B cell (primary cell): ENCODE data around the gene TNPO2. TPM values are rescaled to one million over a fixed set of nuclear protein-coding genes. Genes with fewer than 3 reads are reported as not detected.

Experiments used
- ATAC-seq: fragments of 200-7000 bp; cut with Tn5 transposase; one replicate; pipeline ENCODE4 v1.10.0; 2021; ENCODE audit warnings: low read depth, mild to moderate bottlenecking, moderate number of reproducible peaks, moderate library complexity
- CTCF ChIA-PET: fragments of 350-600 bp; sonication (Branson Sonifier 250); formaldehyde crosslinking; loops from one replicate; lab custom pipeline; 2021; ENCODE audit warnings: antibody characterized with exemption, inconsistent platforms; lab: Charles Lee
- POLR2A ChIA-PET: fragments of 350-600 bp; sonication (Branson Sonifier 250); formaldehyde crosslinking; loops from one replicate; lab custom pipeline; 2021; ENCODE audit warnings: antibody characterized with exemption; lab: Charles Lee
- DNase-seq: peaks from one replicate; pipeline ENCODE4 v3.0.0; 2013
- H2AFZ ChIP-seq: 2 replicates; pipeline ENCODE4 v1.6.1; 2012; ENCODE audit warnings: mild to moderate bottlenecking, low read depth, low read length; ENCODE audit not compliant: insufficient read depth, poor library complexity, severe bottlenecking
- H3K27ac ChIP-seq, 2 donors: 1 replicate in 1 of 2; 2 replicates in 1 of 2; pipeline ENCODE4 v1.5.1; 2012 to 2013; ENCODE audit warnings: low read length in 2 of 2, mild to moderate bottlenecking in 2 of 2, moderate library complexity in 1 of 2
- H3K27me3 ChIP-seq, 4 experiments: fragments of 200-600 bp in 1 of 4; sonication (generic) in 1 of 4; replicated peaks in 1 of 4; 1 replicate in 2 of 4; 2 replicates in 2 of 4; pipeline versions ENCODE4 v1.6.1 to v1.7.0; 2013 to 2016; ENCODE audit warnings: low read length in 3 of 4, mild to moderate bottlenecking in 2 of 4, mixed read lengths in 1 of 4, moderate library complexity in 1 of 4; ENCODE audit not compliant: insufficient read depth in 4 of 4, control insufficient read depth in 3 of 4; ENCODE audit errors: control extremely low read depth in 1 of 4
- H3K36me3 ChIP-seq, 2 experiments: replicated peaks in 1 of 2; 1 replicate in 1 of 2; 2 replicates in 1 of 2; pipeline versions ENCODE4 v1.6.1 to v1.7.1; 2013; ENCODE audit warnings: low read length in 1 of 2; ENCODE audit not compliant: insufficient read depth in 2 of 2, control insufficient read depth in 1 of 2; ENCODE audit errors: control extremely low read depth in 1 of 2, extremely low read depth in 1 of 2
- H3K4me1 ChIP-seq, 2 donors: fragments of 200-600 bp in 1 of 2; sonication (generic) in 1 of 2; 1 replicate in 1 of 2; 2 replicates in 1 of 2; pipeline versions ENCODE4 v1.5.1 to v1.6.1; 2013 to 2017; ENCODE audit warnings: low read length in 2 of 2; ENCODE audit not compliant: control insufficient read depth in 2 of 2, insufficient read depth in 2 of 2
- H3K4me2 ChIP-seq: replicated peaks from 2 replicates; pipeline ENCODE3; 2012; ENCODE audit warnings: mild to moderate bottlenecking, low read depth, low read length; ENCODE audit not compliant: poor library complexity, severe bottlenecking
- H3K4me3 ChIP-seq, 5 experiments: fragments of 200-600 bp in 1 of 5; sonication (generic) in 1 of 5; 1 replicate in 3 of 5; 2 replicates in 2 of 5; pipeline versions ENCODE4 v1.5.1 to v1.7.0; 2011 to 2016; ENCODE audit warnings: low read length in 4 of 5, mild to moderate bottlenecking in 4 of 5, low read depth in 2 of 5, control low read depth in 1 of 5, moderate library complexity in 1 of 5; ENCODE audit not compliant: insufficient read depth in 1 of 5; ENCODE audit errors: control extremely low read depth in 1 of 5, extremely low read depth in 1 of 5
- H3K79me2 ChIP-seq: fragments of 200-600 bp; sonication (generic); one replicate; pipeline ENCODE4 v1.6.0; 2016; ENCODE audit warnings: low read length; ENCODE audit not compliant: control insufficient read depth, insufficient read depth
- H3K9ac ChIP-seq: fragments of 200-600 bp; sonication (generic); 2 replicates; pipeline ENCODE4 v1.6.1; 2017; ENCODE audit warnings: mild to moderate bottlenecking, low read length, moderate library complexity
- H3K9me3 ChIP-seq, 3 donors: one replicate each; pipeline versions ENCODE4 v1.6.1 to v1.7.1; 2013; ENCODE audit warnings: low read length in 2 of 3; ENCODE audit not compliant: control insufficient read depth in 2 of 3, insufficient read depth in 1 of 3; ENCODE audit errors: control extremely low read depth in 1 of 3
- H4K20me1 ChIP-seq: 2 replicates; pipeline ENCODE4 v1.6.0; 2012; ENCODE audit warnings: mild to moderate bottlenecking, low read length; ENCODE audit not compliant: insufficient read depth, control insufficient read depth, poor library complexity, severe bottlenecking
- H3K27ac Mint-ChIP-seq: one replicate; pipeline ENCODE4 v1.8.0; 2021; ENCODE audit warnings: mixed read lengths
- H3K27me3 Mint-ChIP-seq: one replicate; pipeline ENCODE4 v1.8.0; 2021; ENCODE audit warnings: mixed read lengths
- H3K4me1 Mint-ChIP-seq: one replicate; pipeline ENCODE4 v1.8.0; 2021; ENCODE audit warnings: mixed read lengths
- H3K4me3 Mint-ChIP-seq: one replicate; pipeline ENCODE4 v1.8.0; 2021; ENCODE audit warnings: mixed read lengths
- H3K9me3 Mint-ChIP-seq: one replicate; pipeline ENCODE4 v1.8.0; 2022; ENCODE audit warnings: mixed read lengths; ENCODE audit not compliant: insufficient read depth
- EZH2 ChIP-seq: IDR thresholded peaks from 2 replicates; pipeline ENCODE4 v1.6.1; 2012; ENCODE audit warnings: borderline replicate concordance, low read depth, mild to moderate bottlenecking, moderate library complexity, low read length; ENCODE audit not compliant: insufficient read depth, poor library complexity, severe bottlenecking
- WGBS: methylation state at CpG from one replicate; pipeline ENCODE4 v1.1.5; 2013; ENCODE audit warnings: missing lambda C conversion rate; ENCODE audit not compliant: insufficient coverage; 5-methylcytosine and 5-hydroxymethylcytosine counted together
- intact Hi-C: fragments of 100-400 bp; cut with micrococcal nuclease; formaldehyde crosslinking; loops from one replicate; pipeline ENCODE4 v1.10.0; 2022
- polyA plus RNA-seq: library from polyadenylated mRNA; depleted of rRNA; stranded (reverse); fragments of >200 nt; gene quantifications from 2 replicates; pipeline ENCODE4 v1.2.3, GENCODE V29; 2012
- total RNA-seq, 2 donors: library from RNA; stranded (reverse); fragments of 120-200 nt in 1 of 2; gene quantifications; 1 replicate in 1 of 2; 2 replicates in 1 of 2; pipeline versions ENCODE4 v1.2.3 to v1.2.4, GENCODE V29; 2013 to 2022
- TF ChIP-seq, protein P1 (sequence below): fragments of 200-600 bp; IDR thresholded peaks from one replicate; pipeline ENCODE4 v1.8.0; 2022; ENCODE audit warnings: antibody characterized with exemption, mild to moderate bottlenecking

The TNPO2 gene
- total and polyA plus RNA-seq, 2 donors (not counting 1 experiment from before 2014, with no cell fraction given): 73.7 to 85.6 TPM

DNA sequence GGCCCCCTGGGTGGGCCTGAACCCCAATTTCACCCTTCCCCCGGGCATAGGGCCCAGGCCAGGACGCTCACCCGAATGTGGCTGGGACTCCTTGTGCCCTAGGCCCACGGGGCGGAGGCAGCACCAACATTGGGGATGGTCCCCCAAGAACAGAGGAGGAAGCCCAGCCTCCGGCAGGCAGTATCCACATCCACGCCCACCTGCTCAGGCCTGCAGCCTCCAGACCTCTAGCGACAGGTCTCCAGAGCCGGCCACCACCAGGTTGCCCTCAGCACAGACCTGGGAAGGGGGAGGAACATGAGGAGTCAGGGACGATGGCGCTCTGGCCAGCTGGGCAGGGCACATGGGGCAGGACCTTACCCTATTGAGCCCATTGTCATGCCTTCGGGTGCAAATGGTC lies 34.7 kb downstream of the TNPO2 start:
- Mint-ChIP-seq H3K4me1 (no peaks in the 10 kb centered on the region), H3K9me3 (no peaks in the 10 kb centered on the region), H3K4me3 (no peak overlapping the region), H3K27ac (no peak overlapping the region), H3K27me3 (no peaks in the 10 kb centered on the region)
- Histone ChIP-seq H4K20me1 (no peaks in the 10 kb centered on the region), H3K27me3 (no peaks in the 10 kb centered on the region), H3K27ac (no peak overlapping the region), H3K9ac (no peak overlapping the region), H3K9me3 (no peaks in the 10 kb centered on the region), H2AFZ (no peak overlapping the region), H3K4me2 (no peak overlapping the region), H3K79me2 (no peaks in the 10 kb centered on the region), H3K4me1 (no peaks in the 10 kb centered on the region), H3K36me3 (no peaks in the 10 kb centered on the region), H3K4me3 (no peak overlapping the region)
- 80% methylated on average over 12 of the region's 12 CpGs for WGBS
- TF ChIP-seq, protein P1, sequence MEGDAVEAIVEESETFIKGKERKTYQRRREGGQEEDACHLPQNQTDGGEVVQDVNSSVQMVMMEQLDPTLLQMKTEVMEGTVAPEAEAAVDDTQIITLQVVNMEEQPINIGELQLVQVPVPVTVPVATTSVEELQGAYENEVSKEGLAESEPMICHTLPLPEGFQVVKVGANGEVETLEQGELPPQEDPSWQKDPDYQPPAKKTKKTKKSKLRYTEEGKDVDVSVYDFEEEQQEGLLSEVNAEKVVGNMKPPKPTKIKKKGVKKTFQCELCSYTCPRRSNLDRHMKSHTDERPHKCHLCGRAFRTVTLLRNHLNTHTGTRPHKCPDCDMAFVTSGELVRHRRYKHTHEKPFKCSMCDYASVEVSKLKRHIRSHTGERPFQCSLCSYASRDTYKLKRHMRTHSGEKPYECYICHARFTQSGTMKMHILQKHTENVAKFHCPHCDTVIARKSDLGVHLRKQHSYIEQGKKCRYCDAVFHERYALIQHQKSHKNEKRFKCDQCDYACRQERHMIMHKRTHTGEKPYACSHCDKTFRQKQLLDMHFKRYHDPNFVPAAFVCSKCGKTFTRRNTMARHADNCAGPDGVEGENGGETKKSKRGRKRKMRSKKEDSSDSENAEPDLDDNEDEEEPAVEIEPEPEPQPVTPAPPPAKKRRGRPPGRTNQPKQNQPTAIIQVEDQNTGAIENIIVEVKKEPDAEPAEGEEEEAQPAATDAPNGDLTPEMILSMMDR: no peak
- TF ChIP-seq EZH2: no peak
- intact Hi-C loops: no loop called here
- ChIA-PET POLR2A (no interaction called here), CTCF (interaction anchor here (1.0 kb wide), 1 partner anchor 11 kb away, joined by 4 read pairs; no protein-coding TSS in a partner anchor)
- ATAC-seq (no peak), DNase-seq (no peak)

DNA sequence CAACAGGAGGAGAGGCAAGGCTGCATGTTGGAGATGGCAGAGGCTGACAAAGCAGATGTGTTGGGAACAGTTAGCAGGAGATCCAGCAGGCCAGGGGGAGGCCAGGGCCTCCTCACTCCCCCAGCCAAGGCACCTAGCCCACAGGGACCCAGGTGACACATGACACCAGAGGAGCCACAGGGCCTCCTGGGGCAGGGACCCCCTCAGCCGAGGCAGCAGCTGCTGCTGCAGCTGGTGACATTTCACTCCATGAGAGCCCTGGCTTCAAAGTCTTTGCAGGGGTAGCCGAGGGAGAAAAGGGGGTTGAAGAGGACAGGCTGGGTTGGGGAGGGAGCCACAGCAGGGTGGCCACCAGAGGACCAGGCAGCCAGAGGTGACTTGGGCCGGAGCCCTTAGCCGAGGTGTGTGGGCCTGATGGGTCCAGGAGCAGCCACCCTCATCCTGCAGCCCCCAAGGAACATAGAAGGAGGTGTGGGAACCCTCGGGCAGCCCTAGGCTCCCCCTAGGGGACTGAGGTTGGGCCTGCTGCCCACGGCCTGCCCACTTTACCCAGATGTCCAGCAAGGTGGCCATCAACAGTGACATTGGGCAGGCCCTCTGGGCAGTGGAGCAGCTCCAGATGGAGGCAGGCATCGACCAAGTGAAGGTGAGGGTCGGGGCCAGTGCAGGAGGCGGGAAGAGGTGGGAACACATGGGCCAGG lies 36.1 kb downstream of the TNPO2 start, which contains the start of gene GNG14:
GNG14 (plus strand) TSS at position 503 of the 701 bp plus-strand sequence; CDS start at position 554, 51 bp downstream.
- Histone ChIP-seq H3K9me3 (no peaks in the 10 kb centered on the region), H3K4me3 (no peak within 1 kb of the TSS), H4K20me1 (no peaks in the 10 kb centered on the region), H3K79me2 (no peaks in the 10 kb centered on the region), H3K36me3 (no peaks in the 10 kb centered on the region), H3K9ac (no peak within 1 kb of the TSS), H3K27ac (no peak within 1 kb of the TSS), H3K4me2 (no peak within 1 kb of the TSS), H3K4me1 (no peaks in the 10 kb centered on the region), H3K27me3 (no peaks in the 10 kb centered on the region), H2AFZ (no peak within 1 kb of the TSS)
- ChIA-PET CTCF (no interaction called here), POLR2A (interaction anchor here (0.6 kb wide), 2 partner anchors 37 to 1117 kb away, joined by 6 to 7 read pairs; no protein-coding TSS in a partner anchor)
- ATAC-seq: no peak
- no peaks in the 10 kb centered on the region for H3K4me1 Mint-ChIP-seq
- intact Hi-C loops: no loop called here
- DNase-seq: no peak
- TF ChIP-seq EZH2: no peak
- TF ChIP-seq, protein P1: no peak
- no peaks in the 10 kb centered on the region for H3K27me3 Mint-ChIP-seq
- no peaks in the 10 kb centered on the region for H3K9me3 Mint-ChIP-seq
- no peak within 1 kb of the TSS for H3K4me3 Mint-ChIP-seq
- 66% methylated on average over 9 of the region's 9 CpGs for WGBS
- no peak within 1 kb of the TSS for H3K27ac Mint-ChIP-seq
